ENCODE data around the gene AP5B1.

The AP5B1 gene

GRCh38 chr11:65778901-65779668 is 1.7 kb downstream of the AP5B1 start:
- TF ChIP-seq CTCF (conservative IDR thresholded peaks at IDR 0.05; ENCODE audit: low read depth, low read length), result no peak
- peak overlapping the region; percentile 42 for H3K4me3 ChIP-seq (ENCODE audit: low read length)
- DNase-seq (ENCODE audit: low read depth), result no peak

- TF ChIP-seq CTCF (conservative IDR thresholded peaks at IDR 0.05; ENCODE audit: low read depth, low read length), result no peak
- H3K4me3 ChIP-seq (ENCODE audit: low read length), result no peak overlapping the region
- DNase-seq (ENCODE audit: low read depth), result no peak
Observed at GRCh38 chr11:65778431-65778900, 2.3 kb downstream of the AP5B1 start.

- DNase-seq (ENCODE audit: low read depth), result no peak
- no peak overlapping the region for H3K4me3 ChIP-seq (ENCODE audit: low read length)
- TF ChIP-seq CTCF (conservative IDR thresholded peaks at IDR 0.05; ENCODE audit: low read depth, low read length), result no peak
Observed at GRCh38 chr11:65777821-65778361, 2.9 kb downstream of the AP5B1 start.

- H3K4me3 ChIP-seq (ENCODE audit: low read length), result no peak overlapping the region
- DNase-seq (ENCODE audit: low read depth), result no peak
- TF ChIP-seq CTCF (conservative IDR thresholded peaks at IDR 0.05; ENCODE audit: low read depth, low read length), result no peak
Observed at GRCh38 chr11:65777241-65777640, 3.5 kb downstream of the AP5B1 start.

GRCh38 chr11:65776710-65777141 is 4.0 kb downstream of the AP5B1 start:
- H3K4me3 ChIP-seq (ENCODE audit: low read length), result no peak overlapping the region
- DNase-seq (ENCODE audit: low read depth), result no peak
- TF ChIP-seq CTCF (conservative IDR thresholded peaks at IDR 0.05; ENCODE audit: low read depth, low read length), result no peak

- H3K4me3 ChIP-seq (ENCODE audit: low read length), result no peak overlapping the region
- TF ChIP-seq CTCF (conservative IDR thresholded peaks at IDR 0.05; ENCODE audit: low read depth, low read length), result no peak
- no peak for DNase-seq (ENCODE audit: low read depth)
Observed at GRCh38 chr11:65776196-65776595, 4.6 kb downstream of the AP5B1 start.
